PC-3 (cell line): ENCODE data around the gene VPS54. TPM values are rescaled to one million over a fixed set of nuclear protein-coding genes. Genes with fewer than 3 reads are reported as not detected.

Experiments used
- ATAC-seq: fragments of 200-7000 bp; cut with Tn5 transposase; 2 replicates; pipeline ENCODE4 v1.9.1; 2020; ENCODE audit warnings: mild to moderate bottlenecking, moderate library complexity
- BruUV-seq: library from RNA; stranded (reverse); fragments of 400-500 nt; replicated peaks from 2 replicates; lab custom pipeline; 2021; lab: Mats Ljungman, UMichigan
- CTCF ChIA-PET: fragments of 300-600 bp; sonication (Branson Sonifier 250); formaldehyde crosslinking; loops from one replicate; lab custom pipeline; 2022; ENCODE audit warnings: antibody characterized with exemption; lab: Charles Lee
- POLR2A ChIA-PET: fragments of 300-600 bp; sonication (Branson Sonifier 250); formaldehyde crosslinking; loops from one replicate; lab custom pipeline; 2022; ENCODE audit warnings: antibody characterized with exemption; ENCODE audit not compliant: unreplicated experiment; lab: Charles Lee
- DNase-seq: peaks from one replicate; pipeline ENCODE4 v3.0.0-alpha.2; 2015
- H2AFZ ChIP-seq: fragments of 300-600 bp; sonication (generic); 2 replicates; pipeline ENCODE4 v1.6.0; 2016; ENCODE audit warnings: antibody characterized with exemption, low read length
- H3F3A ChIP-seq: fragments of 300-600 bp; sonication (generic); one replicate; pipeline ENCODE4 v1.6.0; 2017; ENCODE audit warnings: antibody characterized with exemption, low read length, control low read depth, mild to moderate bottlenecking; ENCODE audit not compliant: unreplicated experiment
- H3K27ac ChIP-seq: fragments of 300-600 bp; sonication (generic); 2 replicates; pipeline ENCODE4 v1.5.1; 2016; ENCODE audit warnings: mild to moderate bottlenecking, low read length
- H3K27me3 ChIP-seq: fragments of 300-600 bp; sonication (generic); 2 replicates; pipeline ENCODE4 v1.6.1; 2016; ENCODE audit warnings: low read length, mixed read lengths
- H3K36me3 ChIP-seq: fragments of 300-600 bp; sonication (generic); 2 replicates; pipeline ENCODE4 v1.6.1; 2016; ENCODE audit warnings: low read depth, mixed run types, low read length, mixed read lengths
- H3K4me1 ChIP-seq: fragments of 300-600 bp; sonication (generic); 2 replicates; pipeline ENCODE4 v1.5.1; 2016; ENCODE audit warnings: low read length; ENCODE audit not compliant: insufficient read depth
- H3K4me2 ChIP-seq: fragments of 300-600 bp; sonication (generic); 2 replicates; pipeline ENCODE4 v1.6.0; 2016; ENCODE audit warnings: low read length
- H3K4me3 ChIP-seq: fragments of 300-600 bp; sonication (generic); 2 replicates; pipeline ENCODE4 v1.5.1; 2016; ENCODE audit warnings: mild to moderate bottlenecking, low read length, mixed read lengths
- H3K79me2 ChIP-seq: fragments of 300-600 bp; sonication (generic); 2 replicates; pipeline ENCODE4 v1.6.1; 2017; ENCODE audit warnings: low read length, mixed read lengths
- H3K9ac ChIP-seq: fragments of 300-600 bp; sonication (generic); 2 replicates; pipeline ENCODE4 v1.6.0; 2016; ENCODE audit warnings: mild to moderate bottlenecking, low read length
- H3K9me2 ChIP-seq: fragments of 300-600 bp; sonication (generic); replicated peaks from 2 replicates; pipeline ENCODE4 v1.6.1; 2016; ENCODE audit warnings: mixed run types, low read length, mixed read lengths
- H3K9me3 ChIP-seq: fragments of 300-600 bp; sonication (generic); 2 replicates; pipeline ENCODE4 v1.6.1; 2016; ENCODE audit warnings: low read length, mixed read lengths
- H4K20me1 ChIP-seq: fragments of 300-600 bp; sonication (generic); 2 replicates; pipeline ENCODE4 v1.6.1; 2016; ENCODE audit warnings: low read length, mixed read lengths
- EZH2 ChIP-seq: fragments of 300-600 bp; sonication (generic); IDR thresholded peaks from one replicate; pipeline ENCODE4 v1.6.1; 2017; ENCODE audit warnings: antibody characterized with exemption, mild to moderate bottlenecking, low read length; ENCODE audit not compliant: unreplicated experiment
- EZH2phosphoT487 ChIP-seq: fragments of 300-600 bp; sonication (generic); IDR thresholded peaks from 2 replicates; pipeline ENCODE4 v1.6.1; 2018; ENCODE audit warnings: mild to moderate bottlenecking, antibody characterized with exemption, low read length, borderline replicate concordance
- intact Hi-C: fragments of 100-400 bp; cut with micrococcal nuclease; formaldehyde crosslinking; loops from 2 replicates; pipeline ENCODE4 v1.9.0; 2023
- total RNA-seq: library from RNA; depleted of rRNA; stranded (reverse); fragments of >200 nt; gene quantifications from 2 replicates; pipeline ENCODE4 v1.2.3, GENCODE V29; 2014
- TF ChIP-seq, protein P1 (sequence below): fragments of 300-600 bp; sonication (generic); conservative IDR thresholded peaks from 2 replicates; pipeline ENCODE4 v1.5.1; 2017; ENCODE audit warnings: antibody characterized with exemption, low read depth, mild to moderate bottlenecking, low read length

The VPS54 gene
- total RNA-seq, 1 experiment from 2014 or later: 17.9 TPM

DNA sequence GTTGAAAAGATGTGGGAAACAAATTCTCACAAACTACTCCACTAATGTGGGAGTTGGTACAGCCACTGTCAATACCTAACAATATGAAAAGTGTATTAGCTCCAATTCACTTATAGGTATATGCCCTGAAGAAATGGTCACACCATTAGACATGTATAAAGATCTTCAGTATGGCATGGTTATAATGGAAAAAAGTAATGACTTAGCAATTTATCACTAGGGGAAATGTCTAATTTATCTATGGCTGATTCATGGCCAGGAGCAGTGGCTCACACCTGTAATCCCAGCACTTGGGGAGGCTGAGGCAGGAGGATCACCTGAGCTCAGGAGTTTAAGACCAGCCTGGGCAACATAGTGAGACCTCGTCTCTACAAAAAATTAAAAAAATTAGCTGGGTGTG, 125.1 kb downstream of the VPS54 start:
- Histone ChIP-seq H3K9ac (no peak overlapping the region), H3K4me1 (peaks cover 31% of the 10 kb centered on the region), H3K4me2 (no peak overlapping the region), H3K27me3 (no peaks in the 10 kb centered on the region), H3K79me2 (no peaks in the 10 kb centered on the region), H3F3A (no peaks in the 10 kb centered on the region), H3K4me3 (no peak overlapping the region), H2AFZ (no peak overlapping the region), H3K9me2 (no peaks in the 10 kb centered on the region), H3K36me3 (peaks cover 24% of the 10 kb centered on the region; the same call in 1 of the 2 replicates), H3K27ac (no peak overlapping the region), H4K20me1 (peaks cover 4% of the 10 kb centered on the region; the same call in 1 of the 2 replicates), H3K9me3 (no peaks in the 10 kb centered on the region)
- ChIA-PET POLR2A (no interaction called here), CTCF (no interaction called here)
- intact Hi-C loops: loop anchor here (5.0 kb wide), 2 partner anchors 123 to 307 kb away; partner anchors contain the start of genes MDH1, VPS54 and WDPCP
- no TSS peak for BruUV-seq
- TF ChIP-seq EZH2phosphoT487 (no peak), EZH2 (no peak)
- TF ChIP-seq, protein P1, sequence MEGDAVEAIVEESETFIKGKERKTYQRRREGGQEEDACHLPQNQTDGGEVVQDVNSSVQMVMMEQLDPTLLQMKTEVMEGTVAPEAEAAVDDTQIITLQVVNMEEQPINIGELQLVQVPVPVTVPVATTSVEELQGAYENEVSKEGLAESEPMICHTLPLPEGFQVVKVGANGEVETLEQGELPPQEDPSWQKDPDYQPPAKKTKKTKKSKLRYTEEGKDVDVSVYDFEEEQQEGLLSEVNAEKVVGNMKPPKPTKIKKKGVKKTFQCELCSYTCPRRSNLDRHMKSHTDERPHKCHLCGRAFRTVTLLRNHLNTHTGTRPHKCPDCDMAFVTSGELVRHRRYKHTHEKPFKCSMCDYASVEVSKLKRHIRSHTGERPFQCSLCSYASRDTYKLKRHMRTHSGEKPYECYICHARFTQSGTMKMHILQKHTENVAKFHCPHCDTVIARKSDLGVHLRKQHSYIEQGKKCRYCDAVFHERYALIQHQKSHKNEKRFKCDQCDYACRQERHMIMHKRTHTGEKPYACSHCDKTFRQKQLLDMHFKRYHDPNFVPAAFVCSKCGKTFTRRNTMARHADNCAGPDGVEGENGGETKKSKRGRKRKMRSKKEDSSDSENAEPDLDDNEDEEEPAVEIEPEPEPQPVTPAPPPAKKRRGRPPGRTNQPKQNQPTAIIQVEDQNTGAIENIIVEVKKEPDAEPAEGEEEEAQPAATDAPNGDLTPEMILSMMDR: no peak
- ATAC-seq: no peak
- DNase-seq: no peak

DNA sequence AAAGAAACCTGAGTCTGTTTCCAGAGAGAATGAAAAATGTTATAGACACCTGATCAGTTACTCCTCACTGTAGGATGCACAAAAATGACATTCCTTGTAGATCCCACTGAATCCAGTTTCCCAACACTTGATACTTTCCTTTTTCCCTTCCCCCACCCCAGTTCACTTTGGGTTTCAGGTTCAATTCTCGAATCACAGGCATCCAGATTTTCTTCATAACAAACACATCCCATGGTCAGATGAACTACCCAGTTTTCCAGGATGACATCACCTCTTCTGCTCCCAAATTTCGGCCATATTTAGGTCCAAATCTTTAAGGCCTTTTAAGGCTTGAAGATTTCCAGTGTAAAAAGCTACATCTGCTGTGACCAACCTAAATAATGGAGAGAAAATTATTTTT, 126.1 kb downstream of the VPS54 start:
- H4K20me1 ChIP-seq: peaks cover 4% of the 10 kb centered on the region; the same call in 1 of the 2 replicates
- no peak overlapping the region for H3K27ac ChIP-seq
- CTCF ChIA-PET: no interaction called here
- H3K27me3 ChIP-seq: no peaks in the 10 kb centered on the region
- H3K4me2 ChIP-seq: no peak overlapping the region
- no peaks in the 10 kb centered on the region for H3F3A ChIP-seq
- no peak overlapping the region for H3K9ac ChIP-seq
- BruUV-seq: no TSS peak
- TF ChIP-seq EZH2: no peak
- no peak for TF ChIP-seq EZH2phosphoT487
- TF ChIP-seq, protein P1: no peak
- DNase-seq (peak; percentile 22), ATAC-seq (no peak)
- POLR2A ChIA-PET: interaction anchor here (0.9 kb wide), 1 partner anchor 14 kb away, joined by 3 read pairs; no protein-coding TSS in a partner anchor
- H3K9me3 ChIP-seq: no peaks in the 10 kb centered on the region
- H3K4me3 ChIP-seq: no peak overlapping the region
- no peak overlapping the region for H2AFZ ChIP-seq
- no peaks in the 10 kb centered on the region for H3K9me2 ChIP-seq
- H3K4me1 ChIP-seq: peaks cover 31% of the 10 kb centered on the region
- peaks cover 23% of the 10 kb centered on the region; the same call in 1 of the 2 replicates for H3K36me3 ChIP-seq
- intact Hi-C loops: loop anchor here (5.0 kb wide), 2 partner anchors 124 to 306 kb away; partner anchors contain the start of genes MDH1, VPS54 and WDPCP
- no peaks in the 10 kb centered on the region for H3K79me2 ChIP-seq

DNA sequence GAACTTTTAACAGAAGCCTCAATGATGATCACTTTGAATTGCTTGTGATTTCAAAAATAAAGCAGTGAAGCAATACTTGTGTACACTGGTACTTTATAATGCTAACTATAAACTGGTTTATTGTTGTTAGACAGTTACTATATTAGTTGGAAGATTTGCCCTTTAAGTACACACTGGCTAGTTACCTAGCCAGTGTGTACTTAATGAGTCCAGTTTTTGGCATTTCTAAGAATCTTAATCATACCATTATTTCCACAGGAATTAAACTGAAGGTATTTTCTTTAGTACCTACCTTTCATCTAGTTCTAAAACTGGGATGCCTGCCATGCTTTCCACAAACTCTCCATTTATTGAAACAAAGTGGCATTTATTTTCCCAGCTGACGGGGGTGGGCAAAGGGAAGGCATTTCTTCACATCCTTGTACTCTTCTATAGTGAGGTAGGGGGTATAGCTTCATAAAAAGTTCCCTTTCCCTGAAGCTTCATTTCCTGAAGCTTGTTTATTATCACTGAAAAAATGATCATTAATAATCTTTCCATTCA, 127.7 kb downstream of the VPS54 start:
- intact Hi-C loops: loop anchor here (1.0 to 5.0 kb wide), 5 partner anchors 45 to 304 kb away; partner anchors contain the start of genes MDH1, UGP2, VPS54 and WDPCP
- ChIA-PET POLR2A (no interaction called here), CTCF (no interaction called here)
- ATAC-seq: peak; percentile 95
- no TSS peak for BruUV-seq
- Histone ChIP-seq H3K79me2 (no peaks in the 10 kb centered on the region), H2AFZ (no peak overlapping the region), H3K4me2 (peak overlapping the region; percentile 30), H3K4me3 (0 out of 2 replicates have a peak overlapping the region, but pooled peaks have one; percentile 6), H3K27ac (peak overlapping the region; percentile 63), H3K9ac (peak overlapping the region; percentile 9), H4K20me1 (peaks cover 4% of the 10 kb centered on the region; the same call in 1 of the 2 replicates), H3K9me2 (no peaks in the 10 kb centered on the region), H3K9me3 (no peaks in the 10 kb centered on the region), H3K27me3 (no peaks in the 10 kb centered on the region), H3K4me1 (peaks cover 31% of the 10 kb centered on the region), H3F3A (no peaks in the 10 kb centered on the region), H3K36me3 (peaks cover 27% of the 10 kb centered on the region; the same call in 1 of the 2 replicates)
- peak; percentile 88 for DNase-seq
- TF ChIP-seq EZH2 (no peak), EZH2phosphoT487 (no peak)
- TF ChIP-seq, protein P1: no peak
